H1 (cell line): ENCODE results near the gene HILPDA.

Experiments used
- ASH2L ChIP-seq: fragments of 200-600, 300-600 bp; sonication (generic); IDR thresholded peaks from one replicate; pipeline ENCODE4 v1.7.1; 2017; ENCODE audit warnings: low read length
- CEBPB ChIP-seq: IDR thresholded peaks from 2 replicates; pipeline ENCODE4 v1.6.1; 2012; ENCODE audit warnings: low read depth, low read length
- CTCF ChIP-seq, 3 experiments: IDR thresholded peaks; 1 replicate in 2 of 3; 2 replicates in 1 of 3; pipeline versions ENCODE4 v1.5.1 to v1.6.1; 2011; ENCODE audit warnings: low read length in 3 of 3, mild to moderate bottlenecking in 3 of 3, inconsistent platforms in 2 of 3, low read depth in 1 of 3, moderate library complexity in 1 of 3; ENCODE audit not compliant: insufficient read depth in 1 of 3; ENCODE audit errors: control extremely low read depth in 1 of 3
- EP300 ChIP-seq, 2 experiments: IDR thresholded peaks; 1 replicate in 1 of 2; 2 replicates in 1 of 2; pipeline ENCODE4 v1.6.1; 2011 to 2012; ENCODE audit warnings: low read depth in 2 of 2, low read length in 2 of 2, mild to moderate bottlenecking in 2 of 2, borderline replicate concordance in 1 of 2, inconsistent platforms in 1 of 2, moderate library complexity in 1 of 2
- EZH2 ChIP-seq: fragments of 200-600 bp; sonication (generic); IDR thresholded peaks from 2 replicates; pipeline ENCODE4 v1.7.1; 2012; ENCODE audit warnings: low read depth, mild to moderate bottlenecking, moderate library complexity, low read length, inconsistent platforms; ENCODE audit not compliant: severe bottlenecking
- GTF2F1 ChIP-seq: IDR thresholded peaks from 2 replicates; pipeline ENCODE4 v1.6.1; 2012; ENCODE audit warnings: low read depth, low read length, improper control_type of control experiment, borderline replicate concordance
- KDM1A ChIP-seq: fragments of 200-600, 300-600 bp; sonication (generic); IDR thresholded peaks from 2 replicates; pipeline ENCODE4 v1.7.1; 2016; ENCODE audit warnings: mild to moderate bottlenecking, low read length, borderline replicate concordance
- MAX ChIP-seq: IDR thresholded peaks from 2 replicates; pipeline ENCODE4 v1.6.1; 2012; ENCODE audit warnings: inconsistent platforms
- POLR2A ChIP-seq, 2 experiments: IDR thresholded peaks; 1 replicate in 1 of 2; 2 replicates in 1 of 2; pipeline ENCODE4 v1.6.1; 2011; ENCODE audit warnings: low read depth in 2 of 2, low read length in 2 of 2, mild to moderate bottlenecking in 2 of 2; ENCODE audit errors: control extremely low read depth in 1 of 2
- POLR2AphosphoS5 ChIP-seq: IDR thresholded peaks from 2 replicates; pipeline ENCODE4 v1.6.1; 2011; ENCODE audit warnings: low read depth, low read length
- RAD21 ChIP-seq, 2 experiments: IDR thresholded peaks in 1 of 2; conservative IDR thresholded peaks in 1 of 2; 2 replicates each; pipeline ENCODE4 v1.6.1; 2011; ENCODE audit warnings: low read depth in 2 of 2, low read length in 2 of 2, improper control_type of control experiment in 1 of 2, inconsistent platforms in 1 of 2, mild to moderate bottlenecking in 1 of 2, moderate library complexity in 1 of 2
- RBBP5 ChIP-seq: IDR thresholded peaks from 2 replicates; pipeline ENCODE4 v1.7.1; 2012; ENCODE audit warnings: low read depth, mild to moderate bottlenecking, inconsistent platforms, low read length, moderate library complexity, borderline replicate concordance
- SP1 ChIP-seq: IDR thresholded peaks from 2 replicates; pipeline ENCODE4 v1.6.1; 2011; ENCODE audit warnings: low read depth, low read length
- SRF ChIP-seq: IDR thresholded peaks from 2 replicates; pipeline ENCODE4 v1.6.1; 2011; ENCODE audit warnings: mild to moderate bottlenecking, low read depth, low read length, moderate library complexity

GRCh38 chr7:128421384-128421783 is 34.3 kb upstream of the HILPDA start:
- TF ChIP-seq CTCF (IDR thresholded peaks at IDR 0.05; ENCODE audit: control extremely low read depth in 1 of 3, insufficient read depth in 1 of 3, low read depth in 1 of 3, low read length in 3 of 3) (no peak), RAD21 (IDR thresholded peaks at IDR 0.05 in 1 of 2, conservative IDR thresholded peaks at IDR 0.05 in 1 of 2; ENCODE audit: low read depth in 2 of 2, low read length in 2 of 2) (no peak), POLR2AphosphoS5 (no peak), POLR2A (IDR thresholded peaks at IDR 0.05; ENCODE audit: control extremely low read depth in 1 of 2, low read depth in 2 of 2, low read length in 2 of 2) (no peak), SP1 (no peak), EP300 (IDR thresholded peaks at IDR 0.05; ENCODE audit: borderline replicate concordance in 1 of 2, low read depth in 2 of 2, low read length in 2 of 2) (no peak), KDM1A (no peak), EZH2 (no peak), ASH2L (no peak), RBBP5 (no peak), GTF2F1 (no peak), MAX (no peak), CEBPB (no peak), SRF (no peak)
